Ovary (tissue), 3 donors: ENCODE results near the gene SORCS2.

ENCODE experiments used
- POLR2A ChIP-seq: fragments of 450-650 bp; IDR thresholded peaks from one replicate; pipeline ENCODE4 v1.6.1; 2017; ENCODE audit warnings: antibody characterized with exemption, mild to moderate bottlenecking, moderate library complexity
- TF ChIP-seq, protein P1 (sequence below), 3 donors: fragments of 450-650 bp in 2 of 3; fragments of 200-600 bp in 1 of 3; IDR thresholded peaks; one replicate each; pipeline versions ENCODE4 v1.5.1 to v1.8.0; 2016 to 2022; ENCODE audit warnings: antibody characterized with exemption in 3 of 3, mild to moderate bottlenecking in 1 of 3
- donor health status: DM: no; HTN: no; CAD: no.

DNA sequence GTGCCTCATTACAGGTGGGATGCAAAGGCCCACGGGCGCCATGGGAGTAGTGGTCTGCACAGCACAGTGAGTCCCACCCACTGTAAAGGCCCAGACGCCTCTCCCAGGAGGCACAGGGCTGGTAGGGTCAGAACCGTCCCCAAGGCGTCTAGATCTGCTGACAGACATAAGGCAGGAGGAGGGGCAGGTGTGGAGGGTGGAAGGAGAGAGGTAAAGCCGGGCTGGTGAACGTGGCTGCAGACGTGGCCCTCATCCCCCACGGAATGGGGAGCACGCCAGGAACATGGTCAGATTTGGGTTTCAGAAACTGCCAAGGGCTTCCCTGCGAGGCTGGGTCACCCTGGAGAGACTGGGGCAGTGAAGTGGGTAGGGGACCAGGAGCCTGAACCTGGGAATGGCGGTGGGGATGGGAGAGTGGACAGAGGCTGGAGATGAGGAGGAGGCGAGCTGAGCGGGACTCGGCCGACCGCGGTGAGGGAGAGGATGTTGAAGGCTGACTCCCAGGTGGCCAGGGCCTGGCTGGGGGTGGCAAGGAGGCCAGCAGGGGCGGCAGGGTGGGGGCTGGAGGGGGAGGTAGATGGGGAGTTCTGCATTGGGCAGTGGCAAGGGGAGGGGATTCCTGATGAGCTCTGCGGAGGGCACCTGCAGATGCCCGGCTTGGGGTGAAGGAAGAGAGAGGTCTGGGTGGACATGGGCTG, 562.4 kb downstream of the SORCS2 start:
- TF ChIP-seq, protein P1, sequence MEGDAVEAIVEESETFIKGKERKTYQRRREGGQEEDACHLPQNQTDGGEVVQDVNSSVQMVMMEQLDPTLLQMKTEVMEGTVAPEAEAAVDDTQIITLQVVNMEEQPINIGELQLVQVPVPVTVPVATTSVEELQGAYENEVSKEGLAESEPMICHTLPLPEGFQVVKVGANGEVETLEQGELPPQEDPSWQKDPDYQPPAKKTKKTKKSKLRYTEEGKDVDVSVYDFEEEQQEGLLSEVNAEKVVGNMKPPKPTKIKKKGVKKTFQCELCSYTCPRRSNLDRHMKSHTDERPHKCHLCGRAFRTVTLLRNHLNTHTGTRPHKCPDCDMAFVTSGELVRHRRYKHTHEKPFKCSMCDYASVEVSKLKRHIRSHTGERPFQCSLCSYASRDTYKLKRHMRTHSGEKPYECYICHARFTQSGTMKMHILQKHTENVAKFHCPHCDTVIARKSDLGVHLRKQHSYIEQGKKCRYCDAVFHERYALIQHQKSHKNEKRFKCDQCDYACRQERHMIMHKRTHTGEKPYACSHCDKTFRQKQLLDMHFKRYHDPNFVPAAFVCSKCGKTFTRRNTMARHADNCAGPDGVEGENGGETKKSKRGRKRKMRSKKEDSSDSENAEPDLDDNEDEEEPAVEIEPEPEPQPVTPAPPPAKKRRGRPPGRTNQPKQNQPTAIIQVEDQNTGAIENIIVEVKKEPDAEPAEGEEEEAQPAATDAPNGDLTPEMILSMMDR (IDR thresholded peaks at IDR 0.05), result no peak
- no peak for TF ChIP-seq POLR2A
